Neural progenitor cell (in vitro differentiated cells): ENCODE data around the gene MACO1. TPM values are rescaled to one million over a fixed set of nuclear protein-coding genes. Genes with fewer than 3 reads are reported as not detected.

Experiments used
- DNase-seq: peaks from one replicate; pipeline ENCODE4 v3.0.0-alpha.2; 2016; ENCODE audit warnings: low spot score
- H2AFZ ChIP-seq: fragments of 200-600 bp; sonication (generic); replicated peaks from 2 replicates; pipeline ENCODE4 v1.6.1; 2016; ENCODE audit warnings: antibody characterized with exemption
- H3F3A ChIP-seq: fragments of 200-600 bp; sonication (generic); 2 replicates; pipeline ENCODE4 v1.6.1; 2016; ENCODE audit warnings: antibody characterized with exemption, low read depth
- H3K27ac ChIP-seq: fragments of 200-600 bp; sonication (generic); 2 replicates; pipeline ENCODE4 v1.5.1; 2016; ENCODE audit warnings: mild to moderate bottlenecking
- H3K27me3 ChIP-seq: fragments of 200-600 bp; sonication (generic); 2 replicates; pipeline ENCODE4 v1.6.1; 2016; ENCODE audit warnings: mild to moderate bottlenecking, moderate library complexity
- H3K36me3 ChIP-seq: fragments of 200-600 bp; sonication (generic); 2 replicates; pipeline ENCODE4 v1.5.1; 2016
- H3K4me1 ChIP-seq: fragments of 200-600 bp; sonication (generic); 2 replicates; pipeline ENCODE4 v1.6.1; 2016; ENCODE audit warnings: mixed run types
- H3K4me2 ChIP-seq: fragments of 200-600 bp; sonication (generic); 2 replicates; pipeline ENCODE4 v1.6.1; 2016
- H3K4me3 ChIP-seq: fragments of 200-600 bp; sonication (generic); 2 replicates; pipeline ENCODE4 v1.5.1; 2016
- H3K79me2 ChIP-seq: fragments of 200-600 bp; sonication (generic); 2 replicates; pipeline ENCODE4 v1.6.1; 2016; ENCODE audit warnings: low read depth
- H3K9ac ChIP-seq: fragments of 200-600 bp; sonication (generic); 2 replicates; pipeline ENCODE4 v1.6.1; 2016
- H3K9me3 ChIP-seq: fragments of 200-600 bp; sonication (generic); 2 replicates; pipeline ENCODE4 v1.5.1; 2016; ENCODE audit warnings: low read depth
- H4K20me1 ChIP-seq: fragments of 200-600 bp; sonication (generic); 2 replicates; pipeline ENCODE4 v1.6.1; 2016; ENCODE audit warnings: low read depth
- H3K27ac Mint-ChIP-seq: 3 replicates; pipeline ENCODE4 v1.8.0; 2021; ENCODE audit warnings: mixed read lengths
- H3K27me3 Mint-ChIP-seq: 2 replicates; pipeline ENCODE4 v1.8.0; 2022; ENCODE audit warnings: low read depth, mild to moderate bottlenecking, inconsistent platforms, moderate library complexity, mixed read lengths; ENCODE audit not compliant: insufficient read depth
- H3K36me3 Mint-ChIP-seq: 3 replicates; pipeline ENCODE4 v1.8.0; 2021; ENCODE audit warnings: mixed read lengths
- H3K4me1 Mint-ChIP-seq: 3 replicates; pipeline ENCODE4 v1.8.0; 2021; ENCODE audit warnings: mixed read lengths
- H3K4me3 Mint-ChIP-seq: 3 replicates; pipeline ENCODE4 v1.8.0; 2021; ENCODE audit warnings: mild to moderate bottlenecking, moderate library complexity, mixed read lengths
- H3K9me3 Mint-ChIP-seq: 3 replicates; pipeline ENCODE4 v1.8.0; 2020; ENCODE audit warnings: mixed read lengths
- EZH2 ChIP-seq: fragments of 200-600 bp; sonication (generic); IDR thresholded peaks from 2 replicates; pipeline ENCODE4 v1.6.1; 2017; ENCODE audit warnings: antibody characterized with exemption, mild to moderate bottlenecking, moderate library complexity
- EZH2phosphoT487 ChIP-seq: fragments of 200-600 bp; sonication (generic); IDR thresholded peaks from 2 replicates; pipeline ENCODE4 v1.6.1; 2017; ENCODE audit warnings: antibody characterized with exemption
- total RNA-seq: library from RNA; depleted of rRNA; stranded (reverse); fragments of >200 nt; gene quantifications from 2 replicates; pipeline ENCODE4 v1.2.3, GENCODE V29; 2015; ENCODE audit warnings: low replicate concordance
- TF ChIP-seq, protein P1 (sequence below): fragments of 200-600 bp; sonication (generic); IDR thresholded peaks from 2 replicates; pipeline ENCODE4 v1.5.1; 2017; ENCODE audit warnings: antibody characterized with exemption, mild to moderate bottlenecking

The MACO1 gene
- total RNA-seq, 1 donor from 2014 or later, result 17.7 TPM

DNA sequence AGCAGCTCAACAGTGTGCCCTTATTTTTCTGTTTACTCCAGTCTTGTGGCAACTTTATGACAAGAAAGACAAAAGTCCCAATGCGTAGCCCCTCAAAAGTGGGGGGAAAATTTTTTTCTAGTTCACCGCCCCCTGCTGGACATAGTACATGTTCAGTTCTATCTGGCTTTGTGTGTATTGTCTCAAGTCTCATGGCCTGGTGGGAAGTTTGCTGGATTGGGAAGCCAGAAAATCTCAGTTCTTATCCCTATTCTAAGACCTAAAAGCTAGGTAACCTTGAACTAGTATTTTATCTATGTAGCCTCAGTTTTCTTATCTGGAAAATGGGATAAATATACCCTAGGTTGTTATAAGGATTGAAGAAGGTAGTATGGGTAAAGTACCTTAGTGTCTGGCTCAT lies 56.9 kb downstream of the MACO1 start:
- H3K27me3 ChIP-seq, result no peaks in the 10 kb centered on the region
- no peaks in the 10 kb centered on the region for H3K9me3 ChIP-seq
- Mint-ChIP-seq H3K4me1 (peaks cover 4% of the 10 kb centered on the region), H3K27me3 (no peaks in the 10 kb centered on the region), H3K4me3 (no peak overlapping the region), H3K27ac (no peak overlapping the region), H3K36me3 (peaks cover 9% of the 10 kb centered on the region), H3K9me3 (no peaks in the 10 kb centered on the region)
- no peak overlapping the region for H2AFZ ChIP-seq
- H3F3A ChIP-seq, result peaks cover 4% of the 10 kb centered on the region
- no peak overlapping the region for H3K9ac ChIP-seq
- no peak overlapping the region for H3K4me3 ChIP-seq
- H3K27ac ChIP-seq, result no peak overlapping the region
- H4K20me1 ChIP-seq, result no peaks in the 10 kb centered on the region
- no peaks in the 10 kb centered on the region for H3K36me3 ChIP-seq
- no peaks in the 10 kb centered on the region for H3K79me2 ChIP-seq
- H3K4me2 ChIP-seq, result no peak overlapping the region
- DNase-seq, result peak; percentile 39
- TF ChIP-seq EZH2phosphoT487, result no peak
- TF ChIP-seq EZH2, result no peak
- TF ChIP-seq, protein P1, sequence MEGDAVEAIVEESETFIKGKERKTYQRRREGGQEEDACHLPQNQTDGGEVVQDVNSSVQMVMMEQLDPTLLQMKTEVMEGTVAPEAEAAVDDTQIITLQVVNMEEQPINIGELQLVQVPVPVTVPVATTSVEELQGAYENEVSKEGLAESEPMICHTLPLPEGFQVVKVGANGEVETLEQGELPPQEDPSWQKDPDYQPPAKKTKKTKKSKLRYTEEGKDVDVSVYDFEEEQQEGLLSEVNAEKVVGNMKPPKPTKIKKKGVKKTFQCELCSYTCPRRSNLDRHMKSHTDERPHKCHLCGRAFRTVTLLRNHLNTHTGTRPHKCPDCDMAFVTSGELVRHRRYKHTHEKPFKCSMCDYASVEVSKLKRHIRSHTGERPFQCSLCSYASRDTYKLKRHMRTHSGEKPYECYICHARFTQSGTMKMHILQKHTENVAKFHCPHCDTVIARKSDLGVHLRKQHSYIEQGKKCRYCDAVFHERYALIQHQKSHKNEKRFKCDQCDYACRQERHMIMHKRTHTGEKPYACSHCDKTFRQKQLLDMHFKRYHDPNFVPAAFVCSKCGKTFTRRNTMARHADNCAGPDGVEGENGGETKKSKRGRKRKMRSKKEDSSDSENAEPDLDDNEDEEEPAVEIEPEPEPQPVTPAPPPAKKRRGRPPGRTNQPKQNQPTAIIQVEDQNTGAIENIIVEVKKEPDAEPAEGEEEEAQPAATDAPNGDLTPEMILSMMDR, result peak; percentile 59
- H3K4me1 ChIP-seq, result no peaks in the 10 kb centered on the region

DNA sequence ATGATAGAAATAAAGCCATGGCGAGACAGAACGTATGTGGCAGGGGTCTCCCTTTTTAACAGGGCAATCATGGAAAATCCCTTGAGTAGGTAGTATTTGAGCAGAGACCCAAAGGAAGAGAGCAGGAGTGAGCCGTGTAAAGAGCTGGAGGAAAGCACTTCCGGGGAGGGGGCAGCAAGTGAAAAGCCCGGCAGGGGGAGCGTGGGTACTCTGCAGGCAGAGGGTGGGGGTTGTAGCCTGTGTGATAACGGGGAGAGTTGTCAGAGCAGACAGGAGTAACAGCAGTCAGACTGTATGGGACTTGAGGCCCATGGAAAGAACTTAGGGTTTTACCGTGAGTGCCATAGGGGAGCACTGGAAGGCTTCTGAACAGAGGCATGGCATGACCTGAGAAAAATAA lies 61.6 kb downstream of the MACO1 start:
- Histone ChIP-seq H3K4me3 (no peak overlapping the region), H3F3A (no peaks in the 10 kb centered on the region), H3K9me3 (no peaks in the 10 kb centered on the region), H3K79me2 (no peaks in the 10 kb centered on the region), H2AFZ (no peak overlapping the region), H3K4me1 (no peaks in the 10 kb centered on the region), H3K4me2 (no peak overlapping the region), H4K20me1 (no peaks in the 10 kb centered on the region), H3K9ac (no peak overlapping the region), H3K27ac (no peak overlapping the region), H3K27me3 (no peaks in the 10 kb centered on the region), H3K36me3 (no peaks in the 10 kb centered on the region)
- Mint-ChIP-seq H3K27me3 (no peaks in the 10 kb centered on the region), H3K4me3 (no peak overlapping the region), H3K36me3 (peaks cover 18% of the 10 kb centered on the region), H3K27ac (no peak overlapping the region), H3K9me3 (no peaks in the 10 kb centered on the region), H3K4me1 (peaks cover 4% of the 10 kb centered on the region)
- TF ChIP-seq, protein P1, result peak; percentile 11
- TF ChIP-seq EZH2, result no peak
- DNase-seq, result peak; percentile 33

DNA sequence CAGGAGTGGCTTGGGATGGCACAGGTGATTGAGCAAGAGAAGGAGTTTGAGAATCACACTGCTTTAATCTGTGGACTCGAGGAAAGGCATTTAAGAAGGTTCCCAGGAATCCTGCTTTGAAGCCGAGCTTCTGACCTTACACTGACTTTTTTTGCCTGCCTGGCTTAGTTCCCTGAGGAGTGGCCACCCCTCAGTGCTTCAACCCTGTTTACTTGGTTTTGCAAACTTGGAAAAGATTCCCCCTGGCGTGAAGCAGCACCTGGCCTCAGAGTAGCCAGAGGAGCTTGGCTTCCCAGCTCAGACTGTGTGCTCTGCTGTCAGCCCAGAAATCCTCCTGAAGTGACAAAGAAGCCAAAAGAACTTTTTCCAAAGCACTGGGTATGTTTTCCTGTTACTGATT lies 64.3 kb downstream of the MACO1 start:
- Mint-ChIP-seq H3K4me3 (no peak overlapping the region), H3K27ac (no peak overlapping the region), H3K36me3 (peaks cover 30% of the 10 kb centered on the region), H3K27me3 (no peaks in the 10 kb centered on the region), H3K9me3 (no peaks in the 10 kb centered on the region), H3K4me1 (peaks cover 4% of the 10 kb centered on the region)
- no peak overlapping the region for H3K9ac ChIP-seq
- no peak overlapping the region for H2AFZ ChIP-seq
- H3K9me3 ChIP-seq, result no peaks in the 10 kb centered on the region
- H3K79me2 ChIP-seq, result no peaks in the 10 kb centered on the region
- H3K4me2 ChIP-seq, result no peak overlapping the region
- no peak overlapping the region for H3K27ac ChIP-seq
- no peaks in the 10 kb centered on the region for H3F3A ChIP-seq
- no peaks in the 10 kb centered on the region for H3K36me3 ChIP-seq
- DNase-seq, result no peak
- TF ChIP-seq EZH2phosphoT487, result no peak
- TF ChIP-seq, protein P1, result no peak
- TF ChIP-seq EZH2, result no peak
- no peak overlapping the region for H3K4me3 ChIP-seq
- H3K4me1 ChIP-seq, result no peaks in the 10 kb centered on the region
- no peaks in the 10 kb centered on the region for H3K27me3 ChIP-seq
- no peaks in the 10 kb centered on the region for H4K20me1 ChIP-seq

DNA sequence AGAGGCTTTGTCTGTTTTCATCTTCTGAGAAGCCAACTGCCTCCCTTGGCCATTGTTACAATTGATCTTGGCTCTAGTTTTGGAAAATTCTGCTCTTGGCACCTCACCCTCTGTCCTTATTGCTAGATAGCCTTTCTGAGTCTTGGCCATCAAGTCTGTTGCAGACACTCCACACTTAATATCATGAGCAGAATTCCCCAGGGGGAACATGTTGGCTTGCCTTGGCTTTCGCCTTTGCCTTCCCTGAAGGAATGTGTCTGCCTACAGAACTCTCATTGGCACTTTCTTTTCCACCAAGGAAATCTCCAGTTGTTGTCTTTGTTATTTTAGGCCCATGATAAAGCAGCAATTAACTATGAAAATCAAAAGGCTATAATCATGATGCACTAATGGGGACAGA lies 70.0 kb downstream of the MACO1 start:
- H3K4me3 ChIP-seq, result no peak overlapping the region
- peaks cover 17% of the 10 kb centered on the region for H3K36me3 Mint-ChIP-seq
- no peak overlapping the region for H3K4me3 Mint-ChIP-seq
- peaks cover 2% of the 10 kb centered on the region for H3K4me1 Mint-ChIP-seq
- no peak overlapping the region for H3K9ac ChIP-seq
- H2AFZ ChIP-seq, result no peak overlapping the region
- no peaks in the 10 kb centered on the region for H3K9me3 ChIP-seq
- H3K4me1 ChIP-seq, result peaks cover 6% of the 10 kb centered on the region
- no peaks in the 10 kb centered on the region for H3K27me3 Mint-ChIP-seq
- peaks cover 7% of the 10 kb centered on the region for H3F3A ChIP-seq
- H3K79me2 ChIP-seq, result no peaks in the 10 kb centered on the region
- no peak overlapping the region for H3K27ac Mint-ChIP-seq
- TF ChIP-seq EZH2, result no peak
- TF ChIP-seq, protein P1, result no peak
- no peak for TF ChIP-seq EZH2phosphoT487
- no peaks in the 10 kb centered on the region for H3K9me3 Mint-ChIP-seq
- no peaks in the 10 kb centered on the region for H4K20me1 ChIP-seq
- H3K4me2 ChIP-seq, result no peak overlapping the region
- DNase-seq, result no peak
- no peaks in the 10 kb centered on the region for H3K36me3 ChIP-seq
- no peaks in the 10 kb centered on the region for H3K27me3 ChIP-seq
- H3K27ac ChIP-seq, result no peak overlapping the region
